ENCODE results near the gene NPBWR2. TPM values are rescaled to one million over a fixed set of nuclear protein-coding genes. Genes with fewer than 3 reads are reported as not detected.
"Not testable (repeated sequence)": the region's sequence is repeated elsewhere in the genome, so short reads cannot be mapped to it uniquely, and the experiment has no call there.

The NPBWR2 gene
- total RNA-seq, 2 donors from 2014 or later, result not detected

GRCh38 chr20:64091340-64091739 lies 16.0 kb downstream of the NPBWR2 start:
- DNase-seq (ENCODE audit: low spot score), result no peak
- no peaks in the 10 kb centered on the region for H3K36me3 ChIP-seq
- H3K27ac ChIP-seq, result no peak overlapping the region
- no peak overlapping the region for H3K4me3 ChIP-seq
- no peaks in the 10 kb centered on the region for H3K27me3 ChIP-seq
- H3K9me3 ChIP-seq, result no peaks in the 10 kb centered on the region
- no peak for TF ChIP-seq CTCF (IDR thresholded peaks at IDR 0.05)
- H3K4me1 ChIP-seq, result no peaks in the 10 kb centered on the region

DNA sequence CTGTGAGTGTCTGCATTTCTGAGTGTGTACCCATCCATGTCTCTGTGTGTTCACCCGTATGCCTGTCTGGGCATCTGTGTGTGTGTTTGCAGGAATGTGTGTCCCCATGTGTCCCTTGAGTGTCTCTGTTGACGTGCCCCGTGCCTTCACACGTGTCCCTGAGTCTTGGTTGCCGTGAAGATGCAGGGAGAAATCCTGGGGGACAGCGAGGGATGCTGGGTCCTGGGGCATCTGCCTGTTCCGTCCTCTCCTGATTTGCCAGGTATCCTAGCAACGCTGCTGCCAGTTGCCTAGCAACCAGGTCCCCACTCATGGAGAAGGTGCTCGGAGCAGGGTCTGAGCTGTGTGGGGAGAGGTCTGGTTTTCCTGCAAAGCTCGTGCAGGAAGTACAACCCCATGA lies 17.2 kb downstream of the NPBWR2 start:
- no peak overlapping the region for H3K27ac ChIP-seq
- no peaks in the 10 kb centered on the region for H3K4me1 ChIP-seq
- H3K4me3 ChIP-seq, result no peak overlapping the region
- TF ChIP-seq CTCF (IDR thresholded peaks at IDR 0.05), result no peak
- H3K9me3 ChIP-seq, result no peaks in the 10 kb centered on the region
- no peaks in the 10 kb centered on the region for H3K27me3 ChIP-seq
- H3K36me3 ChIP-seq, result no peaks in the 10 kb centered on the region
- no peak for DNase-seq (ENCODE audit: low spot score)

DNA sequence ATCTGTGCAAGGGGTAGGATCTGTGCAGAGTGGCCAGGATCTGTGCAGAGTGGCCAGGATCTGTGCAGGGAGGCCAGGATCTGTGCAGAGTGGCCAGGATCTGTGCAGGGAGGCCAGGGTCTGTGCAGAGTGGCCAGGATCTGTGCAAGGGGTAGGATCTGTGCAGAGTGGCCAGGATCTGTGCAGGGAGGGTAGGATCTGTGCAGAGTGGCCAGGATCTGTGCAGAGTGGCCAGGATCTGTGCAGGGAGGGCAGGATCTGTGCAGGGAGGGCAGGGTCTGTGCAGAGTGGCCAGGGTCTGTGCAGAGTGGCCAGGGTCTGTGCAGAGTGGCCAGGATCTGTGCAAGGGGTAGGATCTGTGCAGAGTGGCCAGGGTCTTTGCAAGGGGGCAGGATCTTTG lies 18.8 kb downstream of the NPBWR2 start:
- not testable (repeated sequence) for H3K4me3 ChIP-seq; H3K36me3 ChIP-seq; DNase-seq (ENCODE audit: low spot score); H3K27me3 ChIP-seq; H3K27ac ChIP-seq; H3K9me3 ChIP-seq
- peaks cover 0 to 12% of the 10 kb centered on the region in 2 donors for H3K4me1 ChIP-seq

DNA sequence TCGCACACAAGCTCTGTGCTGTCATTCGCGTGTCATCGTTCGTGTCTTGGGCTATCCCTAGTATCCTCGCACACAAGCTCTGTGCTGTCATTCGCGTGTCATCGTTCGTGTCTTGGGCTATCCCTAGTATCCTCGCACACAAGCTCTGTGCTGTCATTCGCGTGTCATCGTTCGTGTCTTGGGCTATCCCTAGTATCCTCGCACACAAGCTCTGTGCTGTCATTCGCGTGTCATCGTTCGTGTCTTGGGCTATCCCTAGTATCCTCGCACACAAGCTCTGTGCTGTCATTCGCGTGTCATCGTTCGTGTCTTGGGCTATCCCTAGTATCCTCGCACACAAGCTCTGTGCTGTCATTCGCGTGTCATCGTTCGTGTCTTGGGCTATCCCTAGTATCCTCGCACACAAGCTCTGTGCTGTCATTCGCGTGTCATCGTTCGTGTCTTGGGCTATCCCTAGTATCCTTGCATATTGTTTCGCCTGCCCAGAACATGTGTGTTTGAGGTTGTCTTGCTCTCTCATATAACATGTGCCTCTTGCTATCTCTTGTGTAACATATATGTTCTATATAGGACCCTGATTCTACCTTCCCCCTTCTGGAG lies 20.0 kb downstream of the NPBWR2 start:
- DNase-seq (ENCODE audit: low spot score); H3K27me3 ChIP-seq; H3K9me3 ChIP-seq; H3K27ac ChIP-seq; H3K36me3 ChIP-seq; H3K4me3 ChIP-seq: not testable (repeated sequence)
- H3K4me1 ChIP-seq, result peaks cover 0 to 23% of the 10 kb centered on the region in 2 donors

- Histone ChIP-seq H3K36me3 (no peaks in the 10 kb centered on the region), H3K4me3 (no peak overlapping the region), H3K4me1 (peaks cover 0 to 28% of the 10 kb centered on the region in 2 donors), H3K27me3 (peaks cover 0 to 7% of the 10 kb centered on the region in 2 donors), H3K9me3 (no peaks in the 10 kb centered on the region), H3K27ac (no peak overlapping the region)
- no peak for TF ChIP-seq CTCF (IDR thresholded peaks at IDR 0.05)
- no peak for DNase-seq (ENCODE audit: low spot score)
Measured at GRCh38 chr20:64086801-64087200, 20.6 kb downstream of the NPBWR2 start.

DNA sequence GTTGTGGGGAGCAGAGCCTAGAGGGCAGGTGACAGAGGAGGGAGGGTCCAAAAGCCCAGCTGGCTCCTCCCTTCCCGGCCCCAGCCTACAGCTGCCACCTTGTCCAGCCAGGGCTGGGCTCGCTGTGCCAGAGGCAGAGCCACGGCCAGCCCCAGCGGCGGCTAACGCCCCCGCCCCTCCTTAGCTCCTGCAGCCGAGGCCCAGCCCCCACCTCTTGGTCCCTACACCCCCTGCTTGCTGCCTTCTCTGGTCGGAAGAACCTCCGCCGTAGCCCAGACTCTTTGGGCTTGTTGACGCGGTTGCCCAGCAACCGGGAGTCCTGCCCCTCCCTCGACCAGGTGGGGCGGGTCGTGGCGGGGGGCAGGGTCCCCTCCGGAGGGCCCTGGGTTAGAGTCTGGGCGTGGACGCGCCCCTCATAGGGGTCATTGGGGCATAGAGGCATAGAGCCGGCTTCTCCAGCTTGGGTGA lies 22.6 kb downstream of the NPBWR2 start:
- no peak for DNase-seq (ENCODE audit: low spot score)
- Histone ChIP-seq H3K27me3 (peaks cover 0 to 7% of the 10 kb centered on the region in 2 donors), H3K27ac (no peak overlapping the region), H3K36me3 (no peaks in the 10 kb centered on the region), H3K4me1 (peaks cover 0 to 38% of the 10 kb centered on the region in 2 donors), H3K9me3 (no peaks in the 10 kb centered on the region), H3K4me3 (no peak overlapping the region)
- TF ChIP-seq CTCF (IDR thresholded peaks at IDR 0.05), result no peak
